ENCODE results near the gene LIN54.

LIN54 gene

DNA sequence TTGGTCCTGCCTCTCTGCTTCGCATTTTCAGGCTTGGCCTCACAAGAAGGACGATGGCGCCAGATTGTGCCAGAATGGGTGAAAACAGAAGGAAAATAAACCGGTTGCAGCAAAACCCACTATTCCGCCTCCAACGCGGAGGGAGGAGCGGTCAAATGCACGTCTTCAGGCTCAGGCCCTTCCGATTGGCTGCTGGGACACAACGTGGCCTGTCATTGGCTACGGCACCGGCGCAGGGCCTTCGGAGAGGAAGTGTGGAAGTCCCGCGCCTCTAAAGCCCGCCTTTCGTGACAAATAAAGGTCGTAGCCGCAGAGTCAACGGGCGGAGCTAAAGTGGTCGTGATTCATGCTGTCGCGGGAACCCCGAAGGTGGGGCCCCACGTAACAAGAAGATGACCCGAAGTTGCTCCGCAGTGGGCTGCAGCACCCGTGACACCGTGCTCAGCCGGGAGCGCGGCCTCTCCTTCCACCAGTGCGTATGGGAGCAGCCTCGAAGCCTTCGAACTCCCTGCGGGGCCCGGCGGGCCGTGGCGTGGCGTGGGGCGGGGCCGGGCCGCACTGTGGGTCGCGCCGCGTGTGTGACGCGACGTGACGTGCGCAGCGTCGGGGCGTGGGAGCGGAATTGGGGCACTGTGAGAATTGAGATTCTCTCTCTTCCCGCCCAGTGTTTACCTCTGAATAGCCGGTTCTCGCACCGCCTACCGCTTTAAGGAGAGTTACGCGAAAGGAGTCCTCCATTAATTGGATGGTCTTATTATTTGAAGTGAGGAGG is 110.0 kb downstream of the LIN54 start, which contains the start of gene THAP9:
THAP9 (plus strand) TSS at position 325 of the 772 bp plus-strand sequence; CDS start at position 393, 68 bp downstream.
- Histone ChIP-seq H3K36me3 (ENCODE audit: control insufficient read depth, insufficient read depth, low read length, severe bottlenecking) (peaks cover 7% of the 10 kb centered on the region), H3K27me3 (replicated peaks; ENCODE audit: control insufficient read depth, insufficient read depth, low read length) (no peaks in the 10 kb centered on the region), H3K4me3 (ENCODE audit: low read length) (peak within 1 kb of the TSS; percentile 100), H3K4me1 (ENCODE audit: control insufficient read depth, insufficient read depth, low read length) (peaks cover 36% of the 10 kb centered on the region), H3K9ac (ENCODE audit: low read length) (peak within 1 kb of the TSS; percentile 92), H3K9me3 (ENCODE audit: control insufficient read depth, low read length) (no peaks in the 10 kb centered on the region)
- DNase-seq (ENCODE audit: low read depth): peak; percentile 100

DNA sequence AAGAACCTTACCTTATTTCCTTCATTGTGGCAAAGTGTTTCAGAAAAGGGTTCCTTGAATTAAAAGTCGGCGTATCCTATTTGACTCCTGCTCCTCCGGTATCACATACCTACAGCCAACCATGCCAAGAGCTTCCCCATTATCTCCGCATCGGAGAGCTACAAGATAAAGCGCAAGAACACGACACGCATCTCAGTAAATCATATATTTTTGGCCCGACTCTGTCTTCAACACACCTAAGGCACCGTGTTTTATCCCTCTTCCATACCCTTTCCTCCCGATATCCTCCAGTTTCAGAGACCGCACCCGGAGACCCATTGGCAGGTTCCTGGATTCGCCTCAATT is 110.6 kb downstream of the LIN54 start:
- peaks cover 9% of the 10 kb centered on the region for H3K36me3 ChIP-seq (ENCODE audit: control insufficient read depth, insufficient read depth, low read length, severe bottlenecking)
- peak overlapping the region; percentile 100 for H3K4me3 ChIP-seq (ENCODE audit: low read length)
- no peaks in the 10 kb centered on the region for H3K9me3 ChIP-seq (ENCODE audit: control insufficient read depth, low read length)
- peak; percentile 71 for DNase-seq (ENCODE audit: low read depth)
- peaks cover 33% of the 10 kb centered on the region for H3K4me1 ChIP-seq (ENCODE audit: control insufficient read depth, insufficient read depth, low read length)
- H3K9ac ChIP-seq (ENCODE audit: low read length): peak overlapping the region; percentile 92
- no peaks in the 10 kb centered on the region for H3K27me3 ChIP-seq (replicated peaks; ENCODE audit: control insufficient read depth, insufficient read depth, low read length)

GRCh38 chr4:82899374-82900065 is 111.1 kb downstream of the LIN54 start:
- H3K36me3 ChIP-seq (ENCODE audit: control insufficient read depth, insufficient read depth, low read length, severe bottlenecking): peaks cover 14% of the 10 kb centered on the region
- H3K9me3 ChIP-seq (ENCODE audit: control insufficient read depth, low read length): no peaks in the 10 kb centered on the region
- H3K4me1 ChIP-seq (ENCODE audit: control insufficient read depth, insufficient read depth, low read length): peaks cover 32% of the 10 kb centered on the region
- DNase-seq (ENCODE audit: low read depth): peak; percentile 52
- H3K27me3 ChIP-seq (replicated peaks; ENCODE audit: control insufficient read depth, insufficient read depth, low read length): no peaks in the 10 kb centered on the region
- H3K9ac ChIP-seq (ENCODE audit: low read length): peak overlapping the region; percentile 92
- H3K4me3 ChIP-seq (ENCODE audit: low read length): peak overlapping the region; percentile 100

- H3K4me1 ChIP-seq (ENCODE audit: control insufficient read depth, insufficient read depth, low read length): peaks cover 41% of the 10 kb centered on the region
- H3K9me3 ChIP-seq (ENCODE audit: control insufficient read depth, low read length): no peaks in the 10 kb centered on the region
- H3K4me3 ChIP-seq (ENCODE audit: low read length): peak overlapping the region; percentile 100
- peak; percentile 91 for DNase-seq (ENCODE audit: low read depth)
- H3K9ac ChIP-seq (ENCODE audit: low read length): peak overlapping the region; percentile 92
- no peaks in the 10 kb centered on the region for H3K27me3 ChIP-seq (replicated peaks; ENCODE audit: control insufficient read depth, insufficient read depth, low read length)
- H3K36me3 ChIP-seq (ENCODE audit: control insufficient read depth, insufficient read depth, low read length, severe bottlenecking): peaks cover 23% of the 10 kb centered on the region
Observed at GRCh38 chr4:82898322-82899243, 112.0 kb downstream of the LIN54 start.

- Histone ChIP-seq H3K4me3 (ENCODE audit: low read length) (no peak overlapping the region), H3K36me3 (ENCODE audit: control insufficient read depth, insufficient read depth, low read length, severe bottlenecking) (peaks cover 31% of the 10 kb centered on the region), H3K27me3 (replicated peaks; ENCODE audit: control insufficient read depth, insufficient read depth, low read length) (no peaks in the 10 kb centered on the region), H3K9me3 (ENCODE audit: control insufficient read depth, low read length) (no peaks in the 10 kb centered on the region), H3K4me1 (ENCODE audit: control insufficient read depth, insufficient read depth, low read length) (peaks cover 54% of the 10 kb centered on the region), H3K9ac (ENCODE audit: low read length) (peak overlapping the region; percentile 92)
- DNase-seq (ENCODE audit: low read depth): no peak
Observed at GRCh38 chr4:82896755-82897154, 113.9 kb downstream of the LIN54 start.

DNA sequence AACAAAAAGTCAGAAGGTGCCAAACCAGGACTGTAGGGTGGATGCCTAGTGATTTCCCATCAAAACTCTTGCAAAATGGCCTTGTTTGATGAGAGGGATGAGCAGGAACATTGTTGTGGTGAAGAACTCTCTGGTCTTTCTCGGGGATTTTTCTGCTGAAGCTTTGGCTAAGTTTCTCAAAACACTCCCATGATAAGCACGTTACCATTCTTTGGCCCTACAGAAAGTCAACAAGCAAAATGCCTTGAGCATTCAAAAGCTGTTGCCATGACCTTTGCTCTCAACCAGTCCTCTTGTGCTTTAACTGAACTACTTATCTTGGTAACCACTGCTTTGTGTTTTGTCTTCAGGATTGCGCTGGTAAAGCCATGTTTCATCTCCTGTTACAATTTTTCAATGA is 116.7 kb downstream of the LIN54 start:
- no peak for DNase-seq (ENCODE audit: low read depth)
- Histone ChIP-seq H3K27me3 (replicated peaks; ENCODE audit: control insufficient read depth, insufficient read depth, low read length) (no peaks in the 10 kb centered on the region), H3K36me3 (ENCODE audit: control insufficient read depth, insufficient read depth, low read length, severe bottlenecking) (peaks cover 31% of the 10 kb centered on the region), H3K9me3 (ENCODE audit: control insufficient read depth, low read length) (no peaks in the 10 kb centered on the region), H3K4me3 (ENCODE audit: low read length) (no peak overlapping the region), H3K4me1 (ENCODE audit: control insufficient read depth, insufficient read depth, low read length) (peaks cover 53% of the 10 kb centered on the region), H3K9ac (ENCODE audit: low read length) (no peak overlapping the region)

DNA sequence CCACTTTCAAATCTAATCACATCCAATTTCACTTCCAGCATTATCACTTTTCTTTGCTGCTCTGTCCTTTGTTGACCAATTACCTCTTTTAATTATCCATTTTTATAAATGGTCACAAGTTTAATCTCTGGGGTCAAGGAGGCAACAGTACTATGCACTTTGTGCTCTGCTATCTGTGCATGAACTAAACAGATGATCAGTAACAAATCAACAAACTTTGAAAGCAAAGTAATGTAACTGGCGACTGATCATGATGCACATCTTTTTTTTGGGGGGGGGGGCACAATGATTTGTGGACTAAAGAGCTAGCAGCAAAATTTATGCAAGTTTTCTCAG is 118.2 kb downstream of the LIN54 start:
- no peak overlapping the region for H3K4me3 ChIP-seq (ENCODE audit: low read length)
- no peaks in the 10 kb centered on the region for H3K9me3 ChIP-seq (ENCODE audit: control insufficient read depth, low read length)
- H3K9ac ChIP-seq (ENCODE audit: low read length): no peak overlapping the region
- H3K4me1 ChIP-seq (ENCODE audit: control insufficient read depth, insufficient read depth, low read length): peaks cover 45% of the 10 kb centered on the region
- no peaks in the 10 kb centered on the region for H3K27me3 ChIP-seq (replicated peaks; ENCODE audit: control insufficient read depth, insufficient read depth, low read length)
- peaks cover 31% of the 10 kb centered on the region for H3K36me3 ChIP-seq (ENCODE audit: control insufficient read depth, insufficient read depth, low read length, severe bottlenecking)
- DNase-seq (ENCODE audit: low read depth): no peak

DNA sequence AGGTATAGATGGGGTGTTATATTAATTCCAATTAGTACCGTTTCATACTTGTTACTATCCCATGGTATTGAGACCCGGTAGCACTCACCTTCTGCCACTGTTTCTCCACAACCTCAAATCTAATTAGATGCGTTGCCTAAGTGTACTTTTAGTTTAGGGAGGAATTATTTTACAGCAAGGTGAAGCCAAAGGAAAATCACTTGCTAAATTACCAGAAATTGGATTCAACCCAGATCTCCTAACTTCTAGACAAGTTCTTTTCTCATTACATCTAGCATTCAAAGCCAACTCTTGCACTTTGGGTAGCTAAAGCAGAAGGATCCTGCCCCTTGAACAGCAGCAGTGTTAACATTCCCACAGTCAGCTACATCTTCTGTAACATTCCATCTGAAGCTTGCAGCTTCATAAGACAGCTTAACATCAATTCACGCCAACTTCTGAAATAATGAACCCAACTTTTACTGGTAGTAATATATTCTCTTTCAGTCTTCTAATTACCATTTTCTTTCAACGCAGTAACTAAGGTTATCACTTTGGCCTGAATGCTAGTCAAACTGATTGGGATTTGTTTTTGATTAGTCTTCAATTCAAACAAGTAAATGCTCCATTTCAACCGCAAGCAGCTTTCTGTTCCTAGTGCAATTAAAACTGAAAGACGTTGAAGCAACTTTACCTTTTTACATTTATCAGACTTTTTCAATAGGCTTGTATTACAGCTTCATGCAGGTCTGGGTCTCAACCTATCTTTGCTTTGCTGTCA is 118.7 kb downstream of the LIN54 start:
- DNase-seq (ENCODE audit: low read depth): peak; percentile 50
- Histone ChIP-seq H3K27me3 (replicated peaks; ENCODE audit: control insufficient read depth, insufficient read depth, low read length) (no peaks in the 10 kb centered on the region), H3K9ac (ENCODE audit: low read length) (peak overlapping the region; percentile 100), H3K4me1 (ENCODE audit: control insufficient read depth, insufficient read depth, low read length) (peaks cover 45% of the 10 kb centered on the region), H3K4me3 (ENCODE audit: low read length) (peak overlapping the region; percentile 99), H3K9me3 (ENCODE audit: control insufficient read depth, low read length) (no peaks in the 10 kb centered on the region), H3K36me3 (ENCODE audit: control insufficient read depth, insufficient read depth, low read length, severe bottlenecking) (peaks cover 26% of the 10 kb centered on the region)

DNA sequence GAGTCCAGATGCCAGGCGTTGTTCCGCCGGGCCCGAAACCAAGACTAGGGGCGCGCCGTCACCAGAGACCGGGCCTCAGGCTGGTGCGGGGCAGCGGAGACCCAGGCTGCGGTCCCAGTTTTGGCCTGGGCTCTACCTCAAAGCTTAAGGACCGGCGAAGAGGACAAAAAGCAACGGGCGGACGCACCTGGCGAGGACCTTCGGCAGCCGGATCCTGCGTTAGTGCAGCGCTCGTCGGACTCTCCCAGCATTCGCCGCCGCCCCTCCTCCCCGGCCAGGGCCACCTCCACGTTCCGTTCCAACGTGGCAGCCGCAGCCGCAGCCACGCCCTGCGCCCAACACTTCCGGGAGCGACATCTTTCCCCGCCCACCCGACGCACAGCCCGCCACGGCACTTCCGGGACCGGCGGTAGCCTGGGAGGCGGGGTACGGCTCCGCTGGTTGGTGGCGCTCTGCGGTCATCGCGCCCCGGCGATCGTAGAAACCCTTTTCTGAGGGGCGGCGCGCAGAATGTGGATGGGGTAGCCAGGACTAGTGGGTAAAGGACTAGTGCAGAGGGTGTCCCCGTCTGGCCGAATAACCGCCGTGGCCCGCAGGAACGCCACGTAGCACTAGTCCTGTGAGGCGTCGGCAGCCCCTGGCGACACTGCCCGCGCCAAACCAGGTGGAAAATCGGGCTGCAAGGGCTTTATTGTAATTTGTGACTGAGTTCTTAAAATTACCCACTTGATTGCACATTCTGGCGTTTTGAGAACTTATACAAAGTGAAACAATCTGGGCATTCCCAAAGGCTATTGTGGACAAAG is 119.5 kb downstream of the LIN54 start, which contains the start of gene SEC31A:
SEC31A (minus strand) TSS at position 253 of the 806 bp plus-strand sequence. CDS start 9,217 bp downstream, outside the sequence.
- Histone ChIP-seq H3K9ac (ENCODE audit: low read length) (peak within 1 kb of the TSS; percentile 100), H3K4me3 (ENCODE audit: low read length) (peak within 1 kb of the TSS; percentile 99), H3K9me3 (ENCODE audit: control insufficient read depth, low read length) (no peaks in the 10 kb centered on the region), H3K36me3 (ENCODE audit: control insufficient read depth, insufficient read depth, low read length, severe bottlenecking) (peaks cover 23% of the 10 kb centered on the region), H3K27me3 (replicated peaks; ENCODE audit: control insufficient read depth, insufficient read depth, low read length) (no peaks in the 10 kb centered on the region), H3K4me1 (ENCODE audit: control insufficient read depth, insufficient read depth, low read length) (peaks cover 50% of the 10 kb centered on the region)
- peak; percentile 99 for DNase-seq (ENCODE audit: low read depth)

DNA sequence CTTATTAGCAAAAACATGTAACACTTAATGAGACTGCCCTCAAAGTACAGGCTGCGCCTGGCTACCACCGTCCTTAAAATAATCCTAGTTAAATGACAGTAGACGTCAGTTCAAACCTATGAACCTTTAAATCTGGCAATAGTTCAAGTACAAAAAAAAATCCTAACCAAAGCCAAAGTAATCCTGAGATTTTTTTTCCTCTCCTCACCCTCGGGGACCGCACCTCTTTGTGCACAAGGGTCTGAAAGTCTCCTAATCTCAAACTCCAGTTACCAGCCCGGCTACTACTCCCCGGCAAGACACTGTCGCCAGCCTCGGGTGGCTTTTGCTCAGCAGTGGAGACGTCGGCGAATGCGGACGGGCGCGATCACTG is 120.1 kb downstream of the LIN54 start:
- Histone ChIP-seq H3K4me1 (ENCODE audit: control insufficient read depth, insufficient read depth, low read length) (peaks cover 56% of the 10 kb centered on the region), H3K9me3 (ENCODE audit: control insufficient read depth, low read length) (no peaks in the 10 kb centered on the region), H3K4me3 (ENCODE audit: low read length) (peak overlapping the region; percentile 99), H3K9ac (ENCODE audit: low read length) (peak overlapping the region; percentile 100), H3K27me3 (replicated peaks; ENCODE audit: control insufficient read depth, insufficient read depth, low read length) (no peaks in the 10 kb centered on the region), H3K36me3 (ENCODE audit: control insufficient read depth, insufficient read depth, low read length, severe bottlenecking) (peaks cover 23% of the 10 kb centered on the region)
- no peak for DNase-seq (ENCODE audit: low read depth)
